ENCODE results near the gene TEFM. TPM values are rescaled to one million over a fixed set of nuclear protein-coding genes. Genes with fewer than 3 reads are reported as not detected.

The TEFM gene
- total RNA-seq, 4 donors from 2014 or later = 5.7 to 24.6 (median 10.6) TPM

- no peak for TF ChIP-seq CTCF (IDR thresholded peaks at IDR 0.05; ENCODE audit: low read depth)
Observed at GRCh38 chr17:30926516-30926915, 20.5 kb upstream of the TEFM start.

- TF ChIP-seq CTCF (IDR thresholded peaks at IDR 0.05; ENCODE audit: low read depth) = no peak
Observed at GRCh38 chr17:30924341-30924740, 18.3 kb upstream of the TEFM start.

GRCh38 chr17:30922235-30923030, 16.4 kb upstream of the TEFM start:
- no peak for TF ChIP-seq CTCF (IDR thresholded peaks at IDR 0.05; ENCODE audit: low read depth)

GRCh38 chr17:30921544-30922196, 15.6 kb upstream of the TEFM start, which contains the start of gene ADAP2:
Gene ADAP2 (plus strand): TSS chr17:30921945. CDS start chr17:30922015, 70 bp downstream.
- no peak for TF ChIP-seq CTCF (IDR thresholded peaks at IDR 0.05; ENCODE audit: low read depth)

GRCh38 chr17:30920683-30921543, 14.9 kb upstream of the TEFM start:
- no peak for TF ChIP-seq CTCF (IDR thresholded peaks at IDR 0.05; ENCODE audit: low read depth)

- no peak for TF ChIP-seq CTCF (IDR thresholded peaks at IDR 0.05; ENCODE audit: low read depth)
Observed at GRCh38 chr17:30920282-30920681, 14.2 kb upstream of the TEFM start.
